Breast epithelium (tissue), 4 donors: ENCODE results near the gene APBB1. TPM values are rescaled to one million over a fixed set of nuclear protein-coding genes. Genes with fewer than 3 reads are reported as not detected.
A peak's percentile ranks its signal among the peaks of the same experiment; 100 is the strongest.

Experiments
- DNase-seq, 2 donors: peaks; one replicate each; pipeline ENCODE4 v3.0.0-alpha.2; 2019; ENCODE audit warnings: low spot score in 2 of 2
- H3K27ac ChIP-seq, 2 donors: fragments of 200-600 bp; sonication (generic) in 1 of 2; one replicate each; pipeline ENCODE4 v1.5.1; 2016 to 2019; ENCODE audit warnings: mild to moderate bottlenecking in 1 of 2
- H3K27me3 ChIP-seq, 2 donors: fragments of 200-600 bp; sonication (generic) in 1 of 2; one replicate each; pipeline versions ENCODE4 v1.5.1 to v1.6.0; 2017 to 2019; ENCODE audit warnings: control low read depth in 1 of 2, mild to moderate bottlenecking in 1 of 2
- H3K36me3 ChIP-seq: fragments of 200-600 bp; one replicate; pipeline ENCODE4 v1.5.1; 2019
- H3K4me1 ChIP-seq, 2 donors: fragments of 200-600 bp; sonication (generic); one replicate each; pipeline ENCODE4 v1.5.1; 2016 to 2019; ENCODE audit warnings: control low read depth in 1 of 2
- H3K4me3 ChIP-seq, 3 donors: fragments of 200-600 bp; sonication (generic); 1 replicate in 2 of 3; 2 replicates in 1 of 3; pipeline ENCODE4 v1.5.1; 2016 to 2019; ENCODE audit warnings: mild to moderate bottlenecking in 3 of 3, moderate library complexity in 2 of 3
- H3K9me3 ChIP-seq, 2 donors: fragments of 200-600 bp; sonication (generic) in 1 of 2; one replicate each; pipeline ENCODE4 v1.5.1; 2016 to 2019; ENCODE audit warnings: control low read depth in 1 of 2
- POLR2A ChIP-seq: fragments of 450-650 bp; IDR thresholded peaks from one replicate; pipeline ENCODE4 v1.6.1; 2016; ENCODE audit warnings: antibody characterized with exemption, mild to moderate bottlenecking, moderate library complexity
- POLR2AphosphoS5 ChIP-seq, 3 donors: sonication (generic); formaldehyde crosslinking; IDR thresholded peaks; one replicate each; pipeline ENCODE4 v1.6.1; 2017; ENCODE audit warnings: antibody characterized with exemption in 3 of 3
- intact Hi-C: fragments of 100-400 bp; cut with DNase I; formaldehyde crosslinking; loops from one replicate; pipeline ENCODE4 v1.15.1; 2023; ENCODE audit warnings: low total_unique reads
- total RNA-seq, 3 donors: library from RNA; depleted of rRNA; stranded (reverse); fragments of >200 nt; gene quantifications; one replicate each; pipeline ENCODE4 v1.1.0, GENCODE V29; 2016
- TF ChIP-seq, protein P1 (sequence below), 3 donors: fragments of 450-650 bp; IDR thresholded peaks; one replicate each; pipeline ENCODE4 v1.5.1; 2016 to 2017; ENCODE audit warnings: antibody characterized with exemption in 3 of 3, mild to moderate bottlenecking in 3 of 3, moderate library complexity in 3 of 3

APBB1 gene
- total RNA-seq, 3 donors from 2014 or later, result 25.6 to 40.0 (median 36.3) TPM

DNA sequence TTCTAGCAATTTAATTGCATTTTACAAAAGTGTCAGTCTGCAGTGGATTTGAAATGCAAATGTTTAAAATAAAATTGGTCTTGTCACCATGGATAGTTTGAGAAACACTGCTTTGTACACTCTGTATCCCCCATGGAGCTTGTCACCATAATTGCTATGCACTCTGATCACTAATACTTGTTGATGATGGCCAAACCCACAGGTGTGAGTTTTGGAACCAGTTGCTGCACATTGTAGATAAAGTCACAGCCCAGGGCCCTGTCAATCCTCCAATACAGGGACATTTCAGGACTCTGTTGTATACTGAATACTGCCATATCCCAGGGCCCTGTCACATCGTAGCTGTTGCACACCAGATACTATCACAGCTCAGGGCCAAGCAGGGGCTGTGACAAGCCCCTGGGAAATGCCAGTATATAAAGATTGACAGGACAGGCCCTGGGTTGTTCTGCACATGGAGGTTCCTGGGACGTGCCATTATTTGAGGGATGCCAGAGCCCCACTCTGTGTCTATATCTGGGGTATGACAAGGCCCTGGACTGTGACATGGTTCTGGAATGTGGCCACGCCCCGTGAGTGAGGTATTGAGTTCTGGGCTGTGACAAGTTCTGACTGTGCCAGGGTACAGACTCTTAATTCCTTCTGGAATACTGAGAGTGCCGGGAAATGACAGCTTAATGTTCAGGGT, 56.6 kb downstream of the APBB1 start:
- TF ChIP-seq POLR2AphosphoS5 (IDR thresholded peaks at IDR 0.05), result no peak
- no peak for TF ChIP-seq POLR2A
- TF ChIP-seq, protein P1, sequence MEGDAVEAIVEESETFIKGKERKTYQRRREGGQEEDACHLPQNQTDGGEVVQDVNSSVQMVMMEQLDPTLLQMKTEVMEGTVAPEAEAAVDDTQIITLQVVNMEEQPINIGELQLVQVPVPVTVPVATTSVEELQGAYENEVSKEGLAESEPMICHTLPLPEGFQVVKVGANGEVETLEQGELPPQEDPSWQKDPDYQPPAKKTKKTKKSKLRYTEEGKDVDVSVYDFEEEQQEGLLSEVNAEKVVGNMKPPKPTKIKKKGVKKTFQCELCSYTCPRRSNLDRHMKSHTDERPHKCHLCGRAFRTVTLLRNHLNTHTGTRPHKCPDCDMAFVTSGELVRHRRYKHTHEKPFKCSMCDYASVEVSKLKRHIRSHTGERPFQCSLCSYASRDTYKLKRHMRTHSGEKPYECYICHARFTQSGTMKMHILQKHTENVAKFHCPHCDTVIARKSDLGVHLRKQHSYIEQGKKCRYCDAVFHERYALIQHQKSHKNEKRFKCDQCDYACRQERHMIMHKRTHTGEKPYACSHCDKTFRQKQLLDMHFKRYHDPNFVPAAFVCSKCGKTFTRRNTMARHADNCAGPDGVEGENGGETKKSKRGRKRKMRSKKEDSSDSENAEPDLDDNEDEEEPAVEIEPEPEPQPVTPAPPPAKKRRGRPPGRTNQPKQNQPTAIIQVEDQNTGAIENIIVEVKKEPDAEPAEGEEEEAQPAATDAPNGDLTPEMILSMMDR (IDR thresholded peaks at IDR 0.05), result no peak
- H3K27ac ChIP-seq, result no peak overlapping the region
- no peak for DNase-seq
- H3K36me3 ChIP-seq, result no peaks in the 10 kb centered on the region
- H3K4me1 ChIP-seq, result no peaks in the 10 kb centered on the region
- no peak overlapping the region for H3K4me3 ChIP-seq
- intact Hi-C loops, result no loop called here
- H3K9me3 ChIP-seq, result no peaks in the 10 kb centered on the region
- no peaks in the 10 kb centered on the region for H3K27me3 ChIP-seq

DNA sequence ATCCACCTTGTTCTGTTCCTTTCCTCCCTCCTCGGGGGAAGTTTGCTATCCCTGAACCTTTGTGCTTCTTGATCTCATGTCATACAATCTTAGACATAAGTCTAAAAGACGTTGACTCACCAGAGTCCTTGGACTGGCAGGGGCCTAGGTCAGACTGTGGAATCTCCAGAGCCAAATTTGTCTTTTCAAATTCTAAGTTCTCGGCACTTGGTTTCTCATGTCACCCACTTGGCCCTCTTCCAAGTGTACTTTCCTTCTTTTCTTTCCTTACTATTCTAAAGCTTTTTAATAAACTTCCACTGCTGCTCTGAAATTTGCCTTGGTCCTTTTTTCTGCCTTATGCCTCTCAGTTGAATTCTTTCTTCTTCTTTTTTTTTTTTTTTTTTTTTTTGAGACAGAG, 58.7 kb downstream of the APBB1 start:
- Histone ChIP-seq H3K9me3 (no peaks in the 10 kb centered on the region), H3K27me3 (no peaks in the 10 kb centered on the region), H3K4me3 (no peak overlapping the region), H3K4me1 (no peaks in the 10 kb centered on the region), H3K36me3 (no peaks in the 10 kb centered on the region), H3K27ac (no peak overlapping the region)
- TF ChIP-seq POLR2A, result no peak
- no peak for TF ChIP-seq POLR2AphosphoS5 (IDR thresholded peaks at IDR 0.05)
- TF ChIP-seq, protein P1 (IDR thresholded peaks at IDR 0.05), result no peak
- intact Hi-C loops, result no loop called here
- DNase-seq, result no peak

DNA sequence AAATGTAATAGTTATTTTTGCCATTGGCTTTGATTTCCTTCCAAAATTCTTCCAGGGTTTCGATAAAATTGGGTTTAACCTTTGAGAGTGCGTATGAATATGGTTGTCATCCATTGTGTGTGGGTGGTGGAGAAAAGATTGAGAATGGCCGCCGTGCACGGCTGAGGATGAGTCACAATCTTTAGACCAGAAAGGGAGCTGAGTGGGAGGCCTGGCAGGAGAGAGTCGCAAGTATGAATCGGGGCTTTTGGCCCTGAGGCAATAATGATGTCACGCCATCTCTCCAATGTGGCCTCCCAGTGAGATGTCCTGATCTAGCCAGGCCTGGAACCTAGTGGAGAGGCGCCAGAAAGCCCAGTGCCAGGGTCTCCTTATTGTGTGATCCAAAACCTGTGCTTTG, 61.7 kb downstream of the APBB1 start:
- peak overlapping the region; percentile 1 to 65 for H3K27ac ChIP-seq
- TF ChIP-seq, protein P1 (IDR thresholded peaks at IDR 0.05), result no peak
- no peak for TF ChIP-seq POLR2AphosphoS5 (IDR thresholded peaks at IDR 0.05)
- no peak for TF ChIP-seq POLR2A
- no peaks in the 10 kb centered on the region for H3K4me1 ChIP-seq
- DNase-seq, result peak in 1 of 2 donors; percentile 67
- no peaks in the 10 kb centered on the region for H3K36me3 ChIP-seq
- no peaks in the 10 kb centered on the region for H3K27me3 ChIP-seq
- no peaks in the 10 kb centered on the region for H3K9me3 ChIP-seq
- H3K4me3 ChIP-seq, result no peak overlapping the region
- intact Hi-C loops, result no loop called here

DNA sequence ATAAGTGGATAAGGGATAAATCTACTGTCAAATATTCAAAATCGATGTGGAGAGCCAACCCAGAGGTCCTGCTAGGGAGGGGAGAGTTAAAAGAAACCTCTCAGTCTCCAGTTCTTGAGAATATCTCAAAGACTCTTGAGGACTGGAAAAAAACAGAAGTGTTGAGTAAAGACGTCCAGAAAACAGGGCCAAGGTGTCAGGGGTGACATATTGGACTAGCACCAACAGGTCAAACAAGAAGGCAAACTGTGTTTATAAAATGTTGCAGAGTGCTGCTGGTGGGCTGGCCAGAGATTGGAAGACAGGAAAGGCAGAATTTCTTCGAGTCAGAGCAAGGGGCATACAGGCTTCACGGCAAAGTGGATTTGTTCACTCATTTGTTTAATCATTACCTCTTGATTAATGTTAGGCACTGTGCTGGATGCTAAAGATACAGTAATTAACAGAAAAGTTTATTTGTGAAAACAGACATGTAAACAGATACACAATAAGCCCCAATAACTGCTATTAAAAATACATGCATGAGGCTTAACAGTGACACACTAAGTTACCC, 62.3 kb downstream of the APBB1 start:
- no peaks in the 10 kb centered on the region for H3K9me3 ChIP-seq
- intact Hi-C loops, result no loop called here
- H3K4me3 ChIP-seq, result no peak overlapping the region
- DNase-seq, result no peak
- H3K27me3 ChIP-seq, result no peaks in the 10 kb centered on the region
- H3K4me1 ChIP-seq, result no peaks in the 10 kb centered on the region
- TF ChIP-seq POLR2A (no peak), POLR2AphosphoS5 (IDR thresholded peaks at IDR 0.05) (no peak)
- TF ChIP-seq, protein P1 (IDR thresholded peaks at IDR 0.05), result no peak
- peak overlapping the region in 1 of 2 donors; percentile 65 for H3K27ac ChIP-seq
- H3K36me3 ChIP-seq, result no peaks in the 10 kb centered on the region

DNA sequence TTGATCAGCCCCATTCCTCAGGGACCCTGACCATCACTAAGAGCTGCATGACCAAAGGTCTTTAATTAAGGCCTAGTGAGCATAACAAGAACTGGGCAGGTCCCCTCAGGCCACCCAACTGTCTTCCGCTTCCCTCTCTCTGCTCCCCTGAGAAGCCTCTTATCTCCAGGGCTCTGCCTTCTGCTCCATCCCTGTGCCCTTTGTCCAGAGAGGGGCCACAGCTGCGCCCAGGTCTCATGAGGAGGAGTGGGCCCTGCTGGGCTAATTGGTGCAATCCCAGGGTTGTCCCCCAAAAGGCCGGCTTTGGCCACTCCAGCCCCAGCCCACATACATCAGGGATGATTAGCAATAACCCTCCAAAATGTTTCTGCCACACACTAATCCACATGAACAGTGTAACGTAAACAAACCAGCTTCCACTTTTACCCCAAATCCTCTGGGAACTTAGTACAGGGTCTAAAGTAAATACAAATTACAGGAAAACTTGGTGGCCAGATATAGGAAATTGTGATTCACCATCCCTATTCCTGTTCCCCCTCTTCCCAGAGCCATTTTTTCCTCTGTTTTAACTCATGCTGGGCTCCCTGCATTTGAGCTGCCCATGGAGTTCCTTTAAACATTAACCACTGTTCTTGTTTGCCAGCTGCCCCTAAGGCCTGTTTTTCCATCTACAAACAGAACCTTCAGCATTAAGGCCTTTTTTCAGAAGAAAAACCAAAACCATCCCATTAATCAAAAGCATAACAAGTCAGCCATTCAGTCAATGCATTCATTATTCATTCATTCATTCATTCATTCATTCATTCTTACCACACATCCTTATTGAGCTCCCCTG, 64.0 kb downstream of the APBB1 start:
- Histone ChIP-seq H3K27me3 (no peaks in the 10 kb centered on the region), H3K4me1 (no peaks in the 10 kb centered on the region), H3K9me3 (no peaks in the 10 kb centered on the region), H3K36me3 (no peaks in the 10 kb centered on the region), H3K27ac (no peak overlapping the region), H3K4me3 (no peak overlapping the region)
- TF ChIP-seq, protein P1 (IDR thresholded peaks at IDR 0.05), result no peak
- TF ChIP-seq POLR2A (no peak), POLR2AphosphoS5 (IDR thresholded peaks at IDR 0.05) (no peak)
- intact Hi-C loops, result no loop called here
- DNase-seq, result no peak
